NB4 (cell line): ENCODE measurements around the gene CMSS1.

Experiments
- CTCF ChIP-seq: IDR thresholded peaks from one replicate; pipeline ENCODE4 v1.5.1; 2012; ENCODE audit warnings: low read depth, low read length
- POLR2A ChIP-seq: IDR thresholded peaks from 2 replicates; pipeline ENCODE4 v1.6.1; 2011; ENCODE audit warnings: mild to moderate bottlenecking; ENCODE audit not compliant: insufficient read length; ENCODE audit errors: extremely low read depth
- TF ChIP-seq, protein P1 (sequence below): IDR thresholded peaks from 2 replicates; pipeline ENCODE4 v1.6.1; 2011; ENCODE audit warnings: low read depth, low read length

- TF ChIP-seq, protein P1, sequence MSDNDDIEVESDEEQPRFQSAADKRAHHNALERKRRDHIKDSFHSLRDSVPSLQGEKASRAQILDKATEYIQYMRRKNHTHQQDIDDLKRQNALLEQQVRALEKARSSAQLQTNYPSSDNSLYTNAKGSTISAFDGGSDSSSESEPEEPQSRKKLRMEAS = no peak
- no peak for TF ChIP-seq CTCF
- no peak for TF ChIP-seq POLR2A
These were observed 323.9 kb downstream of the CMSS1 start for GRCh38 chr3:100141586-100141985.
